Activated CD8-positive, alpha-beta T cell treated with anti-CD3 and anti-CD28 coated beads for 36 hours (primary cell): ENCODE measurements around the gene JPH2. TPM values are rescaled to one million over a fixed set of nuclear protein-coding genes. Genes with fewer than 3 reads are reported as not detected.

Experiments used
- ATAC-seq: fragments of 200-7000 bp; cut with Tn5 transposase; one replicate; pipeline ENCODE4 v1.10.0; 2021; ENCODE audit warnings: mild to moderate bottlenecking, moderate library complexity
- CTCF ChIA-PET: fragments of 350-600 bp; sonication (Branson Sonifier 250); formaldehyde crosslinking; loops from one replicate; lab custom pipeline; 2021; ENCODE audit warnings: antibody characterized with exemption; lab: Charles Lee
- POLR2A ChIA-PET: fragments of 350-600 bp; sonication (Branson Sonifier 250); formaldehyde crosslinking; loops from one replicate; lab custom pipeline; 2021; ENCODE audit warnings: antibody characterized with exemption; lab: Charles Lee
- DNase-seq: peaks from one replicate; pipeline ENCODE4 v3.0.0-alpha.2; 2020
- H3K27ac Mint-ChIP-seq: one replicate; pipeline ENCODE4 v1.8.0; 2021; ENCODE audit warnings: mild to moderate bottlenecking, mixed read lengths
- H3K27me3 Mint-ChIP-seq: one replicate; pipeline ENCODE4 v1.8.0; 2021; ENCODE audit warnings: mixed read lengths
- H3K36me3 Mint-ChIP-seq: one replicate; pipeline ENCODE4 v1.8.0; 2021; ENCODE audit warnings: low read depth, mixed read lengths
- H3K4me1 Mint-ChIP-seq: one replicate; pipeline ENCODE4 v1.8.0; 2021; ENCODE audit warnings: low read depth, mixed read lengths
- H3K4me3 Mint-ChIP-seq: one replicate; pipeline ENCODE4 v1.8.0; 2021; ENCODE audit warnings: mild to moderate bottlenecking, moderate library complexity, mixed read lengths
- H3K9me3 Mint-ChIP-seq: one replicate; pipeline ENCODE4 v1.8.0; 2021; ENCODE audit warnings: mixed read lengths
- intact Hi-C: fragments of 100-400 bp; cut with micrococcal nuclease; formaldehyde crosslinking; loops from one replicate; pipeline ENCODE4 v1.10.0; 2022
- total RNA-seq, 2 experiments: library from RNA; stranded (reverse); gene quantifications; one replicate each; pipeline ENCODE4 v1.2.3, GENCODE V29; 2021
- TF ChIP-seq, protein P1 (sequence below): fragments of 200-600 bp; IDR thresholded peaks from one replicate; pipeline ENCODE4 v1.8.0; 2022; ENCODE audit warnings: antibody characterized with exemption, mild to moderate bottlenecking

The JPH2 gene
- total RNA-seq, 2 experiments from 2014 or later, result 0.47 to 0.54 TPM

DNA sequence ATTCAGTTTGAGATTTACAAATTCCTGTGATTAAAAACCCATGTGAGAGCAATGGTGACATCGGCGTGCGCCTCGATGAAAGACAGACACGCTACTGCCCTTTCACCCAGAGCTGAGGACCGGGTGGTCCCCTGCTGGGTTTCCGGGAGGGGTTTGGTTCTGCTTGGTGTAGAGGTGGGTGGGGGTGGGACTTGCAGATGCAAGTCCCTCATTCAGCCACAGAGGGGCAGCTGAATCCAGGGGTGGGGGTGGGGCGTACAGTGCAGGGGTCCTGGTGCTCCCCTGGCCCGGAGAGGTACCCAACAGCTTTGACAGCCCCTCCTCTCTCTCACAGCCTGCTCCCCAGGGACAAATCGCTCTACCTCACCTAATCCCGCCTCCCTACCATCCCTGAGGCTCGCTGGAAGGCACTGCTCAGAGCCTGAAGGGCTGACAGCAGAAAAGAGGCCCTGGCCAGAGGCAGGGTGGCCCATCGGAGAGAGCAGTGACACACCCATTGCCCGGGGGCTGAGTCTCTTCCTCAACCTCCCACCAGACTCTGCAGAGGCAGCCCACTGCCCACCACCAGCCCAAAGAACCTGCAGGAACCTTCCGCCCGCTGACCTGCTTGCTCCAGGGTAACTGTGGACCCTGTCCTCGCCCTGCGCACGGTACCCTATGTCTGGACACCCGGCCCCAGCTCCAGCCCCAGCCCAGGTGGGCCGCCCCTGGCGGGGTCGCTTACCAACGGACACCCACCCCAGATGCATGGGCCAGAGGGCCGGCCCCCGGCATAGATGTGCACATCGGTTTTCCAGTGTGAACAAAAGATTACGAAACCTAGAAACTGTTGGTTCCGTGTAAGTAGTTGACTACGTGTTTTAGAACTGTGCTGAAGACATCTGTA lies 118.4 kb downstream of the JPH2 start:
- H3K36me3 Mint-ChIP-seq, result no peaks in the 10 kb centered on the region
- peaks cover 2% of the 10 kb centered on the region for H3K27me3 Mint-ChIP-seq
- intact Hi-C loops, result no loop called here
- H3K4me3 Mint-ChIP-seq, result peak overlapping the region; percentile 57
- peak overlapping the region; percentile 92 for H3K27ac Mint-ChIP-seq
- ATAC-seq (peak; percentile 22), DNase-seq (peak; percentile 27)
- POLR2A ChIA-PET, result interaction anchor here (0.7 to 1.8 kb wide), 5 partner anchors 10 to 318 kb away, joined by 3 to 9 read pairs (median 3); no protein-coding TSS in a partner anchor
- peaks cover 57% of the 10 kb centered on the region for H3K4me1 Mint-ChIP-seq
- no peaks in the 10 kb centered on the region for H3K9me3 Mint-ChIP-seq
- TF ChIP-seq, protein P1, sequence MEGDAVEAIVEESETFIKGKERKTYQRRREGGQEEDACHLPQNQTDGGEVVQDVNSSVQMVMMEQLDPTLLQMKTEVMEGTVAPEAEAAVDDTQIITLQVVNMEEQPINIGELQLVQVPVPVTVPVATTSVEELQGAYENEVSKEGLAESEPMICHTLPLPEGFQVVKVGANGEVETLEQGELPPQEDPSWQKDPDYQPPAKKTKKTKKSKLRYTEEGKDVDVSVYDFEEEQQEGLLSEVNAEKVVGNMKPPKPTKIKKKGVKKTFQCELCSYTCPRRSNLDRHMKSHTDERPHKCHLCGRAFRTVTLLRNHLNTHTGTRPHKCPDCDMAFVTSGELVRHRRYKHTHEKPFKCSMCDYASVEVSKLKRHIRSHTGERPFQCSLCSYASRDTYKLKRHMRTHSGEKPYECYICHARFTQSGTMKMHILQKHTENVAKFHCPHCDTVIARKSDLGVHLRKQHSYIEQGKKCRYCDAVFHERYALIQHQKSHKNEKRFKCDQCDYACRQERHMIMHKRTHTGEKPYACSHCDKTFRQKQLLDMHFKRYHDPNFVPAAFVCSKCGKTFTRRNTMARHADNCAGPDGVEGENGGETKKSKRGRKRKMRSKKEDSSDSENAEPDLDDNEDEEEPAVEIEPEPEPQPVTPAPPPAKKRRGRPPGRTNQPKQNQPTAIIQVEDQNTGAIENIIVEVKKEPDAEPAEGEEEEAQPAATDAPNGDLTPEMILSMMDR, result no peak
- CTCF ChIA-PET, result interaction anchor here (0.6 to 2.3 kb wide), 8 partner anchors 10 to 90 kb away, joined by 3 to 9 read pairs (median 3); no protein-coding TSS in a partner anchor

DNA sequence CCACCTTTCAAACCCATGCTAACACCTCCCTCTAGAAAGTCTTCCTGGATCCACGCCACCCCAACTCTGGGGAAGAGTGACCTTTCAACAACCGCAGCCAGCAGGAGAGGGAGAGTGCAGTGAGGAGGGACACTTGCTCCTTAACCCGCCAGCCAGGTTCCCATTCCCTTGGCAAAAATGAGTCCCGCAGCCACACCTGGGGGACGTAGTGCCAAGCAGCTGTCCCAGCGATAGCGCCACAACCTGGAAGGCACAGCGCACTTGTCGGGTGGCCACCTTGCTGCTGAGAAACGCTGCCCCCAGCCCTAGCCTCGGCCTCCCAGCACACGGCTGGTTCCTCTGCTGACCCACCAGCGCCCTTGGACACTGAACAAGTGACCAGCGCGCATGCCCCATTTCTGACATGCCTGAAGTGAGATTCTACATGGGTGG lies 119.3 kb downstream of the JPH2 start:
- Mint-ChIP-seq H3K27me3 (peaks cover 2% of the 10 kb centered on the region), H3K4me1 (peaks cover 50% of the 10 kb centered on the region), H3K36me3 (no peaks in the 10 kb centered on the region), H3K27ac (peak overlapping the region; percentile 92), H3K9me3 (no peaks in the 10 kb centered on the region), H3K4me3 (no peak overlapping the region)
- intact Hi-C loops, result no loop called here
- POLR2A ChIA-PET, result interaction anchor here (1.0 kb wide), 2 partner anchors 316 to 317 kb away, joined by 3 to 4 read pairs; no protein-coding TSS in a partner anchor
- DNase-seq, result no peak
- no peak for ATAC-seq
- TF ChIP-seq, protein P1, result no peak
- CTCF ChIA-PET, result interaction anchor here (0.6 to 0.9 kb wide), 2 partner anchors 11 to 25 kb away, joined by 3 read pairs; no protein-coding TSS in a partner anchor

DNA sequence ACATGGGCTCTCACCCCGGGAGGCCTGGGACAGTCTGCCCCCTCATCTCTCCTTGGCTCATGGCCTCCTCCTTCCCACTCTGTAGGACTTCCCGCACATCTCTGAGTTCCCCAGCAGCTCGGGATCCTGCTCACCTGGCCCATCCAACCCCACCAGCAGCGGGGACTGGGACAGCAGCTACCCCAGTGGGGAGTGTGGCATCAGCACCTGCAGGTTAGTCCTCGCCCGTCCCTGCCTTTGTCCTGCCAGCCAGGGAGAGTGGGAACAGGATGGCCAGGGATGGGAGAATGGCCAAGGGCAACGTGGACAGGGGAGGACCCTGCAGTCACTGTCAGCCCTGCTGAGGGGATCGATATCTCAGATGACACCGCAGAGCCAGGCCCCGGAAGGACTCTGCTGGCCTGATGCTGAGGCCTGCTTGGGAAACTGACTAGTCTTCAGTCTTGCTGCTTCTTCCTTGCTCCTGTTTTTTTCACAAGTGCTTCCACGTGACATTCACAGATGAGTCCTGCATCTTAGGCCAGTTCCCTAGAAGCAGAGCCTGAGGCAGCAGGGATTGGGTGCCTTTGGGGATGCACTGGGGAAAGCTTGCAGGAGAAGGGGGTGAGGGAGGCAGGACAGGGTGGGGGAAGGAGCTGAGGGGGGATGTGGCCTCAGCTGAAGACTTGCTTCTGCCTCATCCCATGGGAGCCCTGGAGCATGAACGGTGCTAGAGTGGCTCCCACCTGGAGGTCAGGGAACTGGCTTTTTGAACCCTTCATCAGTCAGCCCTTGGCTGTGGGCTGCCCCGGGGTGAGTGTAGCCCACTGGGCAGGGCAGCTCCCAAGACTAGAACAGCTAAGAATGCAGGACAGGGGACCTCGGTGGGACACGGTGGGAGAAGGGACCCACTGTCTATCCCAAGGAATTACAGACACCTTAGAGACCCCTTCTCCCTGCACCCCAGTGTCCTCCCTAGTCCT lies 120.1 kb downstream of the JPH2 start:
- peaks cover 44% of the 10 kb centered on the region for H3K4me1 Mint-ChIP-seq
- TF ChIP-seq, protein P1, result no peak
- H3K27me3 Mint-ChIP-seq, result peaks cover 2% of the 10 kb centered on the region
- ChIA-PET POLR2A (interaction anchor here (1.0 kb wide), 1 partner anchor 316 kb away, joined by 3 read pairs; no protein-coding TSS in a partner anchor), CTCF (interaction anchor here (0.9 kb wide), 1 partner anchor 10 kb away, joined by 3 read pairs; no protein-coding TSS in a partner anchor)
- no peaks in the 10 kb centered on the region for H3K9me3 Mint-ChIP-seq
- intact Hi-C loops, result no loop called here
- H3K27ac Mint-ChIP-seq, result no peak overlapping the region
- no peaks in the 10 kb centered on the region for H3K36me3 Mint-ChIP-seq
- ATAC-seq (no peak), DNase-seq (no peak)
- H3K4me3 Mint-ChIP-seq, result no peak overlapping the region

DNA sequence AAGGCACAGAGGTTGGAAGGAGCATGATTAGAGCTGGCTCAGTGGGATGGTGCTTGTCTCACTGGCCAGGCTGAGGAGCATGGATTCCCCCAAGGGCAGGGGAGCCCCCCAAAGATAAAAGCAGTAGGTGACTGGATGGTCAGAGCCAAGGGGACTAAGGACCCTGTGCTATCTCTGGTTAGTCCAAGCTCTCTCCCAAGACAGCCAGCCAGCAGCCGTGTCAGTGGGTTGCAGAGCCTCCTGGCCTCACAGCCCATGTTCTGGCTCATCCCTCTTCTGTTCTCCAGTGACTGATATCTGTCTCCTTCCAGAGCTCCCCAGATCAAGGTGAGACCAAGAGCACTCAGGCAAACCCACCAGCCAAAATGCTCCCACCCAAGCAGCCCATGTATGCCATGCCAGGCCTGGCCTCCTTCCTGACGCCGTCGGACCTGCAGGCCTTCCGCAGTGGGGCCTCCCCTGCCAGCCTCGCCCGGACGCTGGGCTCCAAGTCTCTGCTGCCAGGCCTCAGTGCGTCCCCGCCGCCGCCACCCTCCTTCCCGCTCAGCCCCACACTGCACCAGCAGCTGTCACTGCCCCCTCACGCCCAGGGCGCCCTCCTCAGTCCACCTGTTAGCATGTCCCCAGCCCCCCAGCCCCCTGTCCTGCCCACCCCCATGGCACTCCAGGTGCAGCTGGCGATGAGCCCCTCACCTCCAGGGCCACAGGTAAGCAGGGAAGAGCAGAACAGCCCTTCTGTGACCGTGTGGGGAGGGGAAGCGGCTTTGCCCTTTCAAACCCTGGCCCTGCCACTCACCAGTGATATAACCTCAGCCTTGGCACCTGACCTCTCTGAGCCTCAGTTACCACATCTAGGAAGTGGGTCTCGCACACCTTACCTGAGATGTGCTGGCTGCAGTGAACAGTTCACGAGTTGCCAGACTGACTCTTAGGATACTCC lies 121.3 kb downstream of the JPH2 start:
- Mint-ChIP-seq H3K4me3 (no peak overlapping the region), H3K4me1 (peaks cover 32% of the 10 kb centered on the region), H3K27me3 (peaks cover 2% of the 10 kb centered on the region), H3K9me3 (no peaks in the 10 kb centered on the region), H3K36me3 (no peaks in the 10 kb centered on the region), H3K27ac (no peak overlapping the region)
- intact Hi-C loops, result no loop called here
- TF ChIP-seq, protein P1, result no peak
- CTCF ChIA-PET, result no interaction called here
- POLR2A ChIA-PET, result no interaction called here
- DNase-seq (no peak), ATAC-seq (no peak)
